H9 (cell line): Measurements from ENCODE around the gene KRT222. TPM values are rescaled to one million over a fixed set of nuclear protein-coding genes. Genes with fewer than 3 reads are reported as not detected.

Experiments used
- DNase-seq: peaks from one replicate; pipeline ENCODE4 v3.0.0-alpha.2; 2017
- H2AFZ ChIP-seq: one replicate; pipeline ENCODE4 v1.6.1; 2013; ENCODE audit warnings: mild to moderate bottlenecking, low read length, control low read depth, moderate library complexity
- H2AK5ac ChIP-seq: 2 replicates; pipeline ENCODE4 v1.6.1; 2013; ENCODE audit warnings: low read length, control low read depth, mixed read lengths; ENCODE audit not compliant: insufficient read length
- H2BK120ac ChIP-seq: one replicate; pipeline ENCODE4 v1.6.1; 2013; ENCODE audit warnings: low read depth, mild to moderate bottlenecking, low read length, control low read depth, inconsistent platforms; ENCODE audit not compliant: poor library complexity, severe bottlenecking
- H2BK12ac ChIP-seq: 2 replicates; pipeline ENCODE4 v1.6.1; 2013; ENCODE audit warnings: low read length, control low read depth, mixed read lengths, low read depth; ENCODE audit not compliant: insufficient read length
- H2BK15ac ChIP-seq: 2 replicates; pipeline ENCODE4 v1.6.1; 2013; ENCODE audit warnings: low read depth, low read length, control low read depth
- H2BK20ac ChIP-seq: one replicate; pipeline ENCODE4 v1.6.1; 2013; ENCODE audit warnings: low read depth, mild to moderate bottlenecking, low read length, control low read depth, inconsistent platforms; ENCODE audit not compliant: poor library complexity, severe bottlenecking
- H2BK5ac ChIP-seq: 2 replicates; pipeline ENCODE4 v1.6.1; 2013; ENCODE audit warnings: low read length, control low read depth, mixed read lengths; ENCODE audit not compliant: insufficient read length
- H3K14ac ChIP-seq: 2 replicates; pipeline ENCODE4 v1.6.1; 2013; ENCODE audit warnings: low read length, control low read depth; ENCODE audit not compliant: insufficient read depth
- H3K18ac ChIP-seq: 2 replicates; pipeline ENCODE4 v1.6.1; 2013; ENCODE audit warnings: low read depth, mild to moderate bottlenecking, mixed read lengths, low read length, control low read depth; ENCODE audit not compliant: insufficient read length
- H3K23ac ChIP-seq: 2 replicates; pipeline ENCODE4 v1.6.1; 2013; ENCODE audit warnings: low read length, control low read depth, mixed read lengths, low read depth; ENCODE audit not compliant: insufficient read length
- H3K23me2 ChIP-seq: 2 replicates; pipeline ENCODE4 v1.6.1; 2013; ENCODE audit warnings: low read depth, mild to moderate bottlenecking, mixed read lengths, low read length, control low read depth; ENCODE audit not compliant: insufficient read length, poor library complexity, severe bottlenecking
- H3K27ac ChIP-seq: 2 replicates; pipeline ENCODE4 v1.5.1; 2013; ENCODE audit warnings: low read length, control low read depth, mixed read lengths, low read depth; ENCODE audit not compliant: insufficient read length
- H3K27me3 ChIP-seq: 2 replicates; pipeline ENCODE4 v1.6.1; 2013; ENCODE audit warnings: low read length, control low read depth, inconsistent platforms; ENCODE audit not compliant: insufficient read depth
- H3K4ac ChIP-seq: 2 replicates; pipeline ENCODE4 v1.6.1; 2013; ENCODE audit warnings: low read depth, mild to moderate bottlenecking, control low read depth, inconsistent platforms, low read length, moderate library complexity
- H3K4me1 ChIP-seq: 2 replicates; pipeline ENCODE4 v1.6.1; 2013; ENCODE audit warnings: low read length, control low read depth, inconsistent platforms; ENCODE audit not compliant: insufficient read depth
- H3K4me2 ChIP-seq: 2 replicates; pipeline ENCODE4 v1.6.1; 2013; ENCODE audit warnings: low read length, control low read depth, mixed read lengths; ENCODE audit not compliant: insufficient read length, insufficient read depth
- H3K56ac ChIP-seq: 2 replicates; pipeline ENCODE4 v1.6.1; 2013; ENCODE audit warnings: low read depth, mild to moderate bottlenecking, mixed read lengths, low read length, control low read depth; ENCODE audit not compliant: insufficient read length
- H3K79me1 ChIP-seq: 2 replicates; pipeline ENCODE4 v1.6.1; 2013; ENCODE audit warnings: low read depth, mild to moderate bottlenecking, moderate library complexity, low read length, control low read depth, inconsistent platforms; ENCODE audit not compliant: insufficient read depth, poor library complexity, severe bottlenecking
- H3K79me2 ChIP-seq: 2 replicates; pipeline ENCODE4 v1.6.1; 2013; ENCODE audit warnings: low read length, control low read depth, inconsistent platforms; ENCODE audit not compliant: insufficient read depth
- H3K9ac ChIP-seq: 2 replicates; pipeline ENCODE4 v1.6.1; 2013; ENCODE audit warnings: low read length, control low read depth, mixed read lengths; ENCODE audit not compliant: insufficient read length; ENCODE audit errors: extremely low read depth
- H3K9me3 ChIP-seq: one replicate; pipeline ENCODE4 v1.6.1; 2013; ENCODE audit warnings: low read depth, low read length, inconsistent platforms; ENCODE audit not compliant: control insufficient read depth
- H3T11ph ChIP-seq: one replicate; pipeline ENCODE4 v1.6.1; 2013; ENCODE audit warnings: mild to moderate bottlenecking, low read length, control low read depth, inconsistent platforms
- H4K20me1 ChIP-seq: one replicate; pipeline ENCODE4 v1.6.1; 2013; ENCODE audit not compliant: control insufficient read depth, insufficient read length, insufficient read depth
- H4K5ac ChIP-seq: 2 replicates; pipeline ENCODE4 v1.6.1; 2013; ENCODE audit warnings: low read depth, mild to moderate bottlenecking, mixed read lengths, low read length, control low read depth; ENCODE audit not compliant: insufficient read length
- H4K8ac ChIP-seq: replicated peaks from 2 replicates; pipeline ENCODE4 v1.6.1; 2013; ENCODE audit warnings: low read length, control low read depth, mixed read lengths, low read depth; ENCODE audit not compliant: insufficient read length
- H4K91ac ChIP-seq: 2 replicates; pipeline ENCODE4 v1.6.1; 2013; ENCODE audit warnings: low read depth, mild to moderate bottlenecking, moderate library complexity, mixed read lengths, low read length, control low read depth; ENCODE audit not compliant: insufficient read length
- H3K27ac Mint-ChIP-seq, 3 experiments: 2 replicates in 2 of 3; 3 replicates in 1 of 3; pipeline ENCODE4 v1.8.0; 2020 to 2021; ENCODE audit warnings: mixed read lengths in 3 of 3, mild to moderate bottlenecking in 1 of 3, moderate library complexity in 1 of 3
- H3K27me3 Mint-ChIP-seq: 2 replicates; pipeline ENCODE4 v1.8.0; 2021; ENCODE audit warnings: low read depth, mild to moderate bottlenecking, moderate library complexity, mixed read lengths
- H3K36me3 Mint-ChIP-seq, 3 experiments: 2 replicates in 2 of 3; 3 replicates in 1 of 3; pipeline ENCODE4 v1.8.0; 2020 to 2021; ENCODE audit warnings: low read depth in 3 of 3, mixed read lengths in 3 of 3; ENCODE audit not compliant: insufficient read depth in 1 of 3
- H3K4me1 Mint-ChIP-seq, 2 experiments: 2 replicates each; pipeline ENCODE4 v1.8.0; 2020; ENCODE audit warnings: mixed read lengths in 2 of 2
- H3K4me3 Mint-ChIP-seq, 2 experiments: 2 replicates in 1 of 2; 3 replicates in 1 of 2; pipeline ENCODE4 v1.8.0; 2020 to 2021; ENCODE audit warnings: mild to moderate bottlenecking in 2 of 2, mixed read lengths in 2 of 2, moderate library complexity in 1 of 2
- H3K9me3 Mint-ChIP-seq, 2 experiments: 2 replicates in 1 of 2; 3 replicates in 1 of 2; pipeline ENCODE4 v1.8.0; 2020; ENCODE audit warnings: mild to moderate bottlenecking in 2 of 2, mixed read lengths in 2 of 2, moderate library complexity in 1 of 2
- WGBS: extraction: QIAGEN DNeasy Blood & Tissue Kit; methylation state at CpG from one replicate; pipeline ENCODE4 v1.1.7; 2013; ENCODE audit warnings: missing lambda C conversion rate, low lambda C conversion rate, mixed read lengths; ENCODE audit not compliant: insufficient read length; ENCODE audit errors: extremely low coverage; 5-methylcytosine and 5-hydroxymethylcytosine counted together
- total RNA-seq: library from RNA; stranded (reverse); gene quantifications from 2 replicates; pipeline ENCODE4 v1.2.1, GENCODE V29; 2021
- TF ChIP-seq, protein P1 (sequence below): fragments of 200-600 bp; sonication (generic); conservative IDR thresholded peaks from 3 replicates; pipeline ENCODE4 v1.8.0; 2021; ENCODE audit warnings: antibody characterized with exemption, mild to moderate bottlenecking

KRT222 gene
- total RNA-seq, 1 experiment from 2014 or later: 0.13 TPM

DNA sequence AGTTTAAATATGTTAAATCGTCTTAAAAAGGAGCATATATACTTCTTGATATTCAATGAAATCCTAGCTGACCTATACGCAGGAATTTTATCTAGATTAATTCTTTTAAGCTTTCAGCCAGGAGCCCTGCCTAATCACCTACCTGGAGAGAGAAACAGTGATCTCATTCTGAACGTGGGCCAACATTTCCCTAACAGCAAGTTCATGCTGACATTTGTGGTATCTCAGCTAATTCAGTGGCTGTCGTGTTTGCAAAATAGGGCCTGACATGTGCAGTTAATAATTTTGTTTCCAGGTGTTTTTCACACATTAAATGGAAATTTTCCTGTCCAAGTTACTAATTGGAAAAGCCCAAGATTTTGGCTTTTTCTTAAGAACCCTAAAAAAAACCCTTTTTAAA lies 21.2 kb upstream of the KRT222 start:
- Histone ChIP-seq H3K23me2 (no peaks in the 10 kb centered on the region), H3K4me1 (no peaks in the 10 kb centered on the region), H4K20me1 (no peaks in the 10 kb centered on the region), H2BK12ac (no peak overlapping the region), H3K14ac (no peak overlapping the region), H4K91ac (no peak overlapping the region), H3K79me2 (no peaks in the 10 kb centered on the region), H3K23ac (no peak overlapping the region), H2BK5ac (no peak overlapping the region), H3K4me2 (no peak overlapping the region), H3K79me1 (no peaks in the 10 kb centered on the region), H3K9ac (no peak overlapping the region), H2AK5ac (no peak overlapping the region), H4K8ac (no peak overlapping the region), H2AFZ (no peak overlapping the region), H3K27me3 (no peaks in the 10 kb centered on the region), H3K9me3 (no peaks in the 10 kb centered on the region), H3T11ph (no peak overlapping the region), H3K27ac (no peak overlapping the region), H2BK120ac (no peak overlapping the region), H3K56ac (no peak overlapping the region), H3K18ac (no peak overlapping the region), H3K4ac (no peak overlapping the region), H4K5ac (no peak overlapping the region), H2BK15ac (no peak overlapping the region), H2BK20ac (no peak overlapping the region)
- TF ChIP-seq, protein P1, sequence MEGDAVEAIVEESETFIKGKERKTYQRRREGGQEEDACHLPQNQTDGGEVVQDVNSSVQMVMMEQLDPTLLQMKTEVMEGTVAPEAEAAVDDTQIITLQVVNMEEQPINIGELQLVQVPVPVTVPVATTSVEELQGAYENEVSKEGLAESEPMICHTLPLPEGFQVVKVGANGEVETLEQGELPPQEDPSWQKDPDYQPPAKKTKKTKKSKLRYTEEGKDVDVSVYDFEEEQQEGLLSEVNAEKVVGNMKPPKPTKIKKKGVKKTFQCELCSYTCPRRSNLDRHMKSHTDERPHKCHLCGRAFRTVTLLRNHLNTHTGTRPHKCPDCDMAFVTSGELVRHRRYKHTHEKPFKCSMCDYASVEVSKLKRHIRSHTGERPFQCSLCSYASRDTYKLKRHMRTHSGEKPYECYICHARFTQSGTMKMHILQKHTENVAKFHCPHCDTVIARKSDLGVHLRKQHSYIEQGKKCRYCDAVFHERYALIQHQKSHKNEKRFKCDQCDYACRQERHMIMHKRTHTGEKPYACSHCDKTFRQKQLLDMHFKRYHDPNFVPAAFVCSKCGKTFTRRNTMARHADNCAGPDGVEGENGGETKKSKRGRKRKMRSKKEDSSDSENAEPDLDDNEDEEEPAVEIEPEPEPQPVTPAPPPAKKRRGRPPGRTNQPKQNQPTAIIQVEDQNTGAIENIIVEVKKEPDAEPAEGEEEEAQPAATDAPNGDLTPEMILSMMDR: no peak
- no peak overlapping the region for H3K4me3 Mint-ChIP-seq
- DNase-seq: no peak
- no peaks in the 10 kb centered on the region for H3K4me1 Mint-ChIP-seq
- WGBS: no CpG with 5 or more reads among the region's 4 CpGs
- H3K9me3 Mint-ChIP-seq: no peaks in the 10 kb centered on the region
- no peak overlapping the region for H3K27ac Mint-ChIP-seq
- H3K36me3 Mint-ChIP-seq: no peaks in the 10 kb centered on the region
- peaks cover 7% of the 10 kb centered on the region for H3K27me3 Mint-ChIP-seq
